ENCODE data around the gene RNF17.

Gene RNF17

GRCh38 chr13:24929196-24929595, 165.2 kb downstream of the RNF17 start:
- TF ChIP-seq CTCF (IDR thresholded peaks at IDR 0.05; ENCODE audit: control insufficient read depth, insufficient read depth, low read depth, low read length, missing control alignments) = no peak
- H3K4me3 ChIP-seq (ENCODE audit: control insufficient read depth, low read depth, low read length) = no peak overlapping the region
- no peak for DNase-seq (ENCODE audit: low read depth)
